ENCODE results near the gene CCND2.

CCND2 gene

DNA sequence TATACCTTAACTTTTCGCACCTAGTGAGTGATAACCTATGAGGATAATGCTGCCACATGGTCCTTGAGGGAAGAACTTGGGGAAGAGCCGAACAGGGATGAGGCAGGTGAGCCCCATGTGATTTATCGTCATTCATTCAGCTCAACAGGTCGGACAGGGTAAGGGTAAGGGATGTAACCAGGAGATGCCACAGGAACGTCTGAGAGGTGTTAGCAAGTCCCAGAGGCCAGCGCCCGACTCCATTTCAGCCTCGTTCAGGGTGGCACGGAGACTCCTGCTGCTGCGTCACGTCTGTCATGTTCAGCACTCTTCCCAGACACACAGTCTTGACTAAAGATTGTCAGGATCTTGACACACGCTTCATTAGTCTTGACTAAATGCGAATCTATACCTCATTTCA is 24.1 kb downstream of the CCND2 start:
- TF ChIP-seq CTCF (IDR thresholded peaks at IDR 0.05; ENCODE audit: control extremely low read depth, extremely low read depth, low read depth, missing control alignments) = no peak
- POLR2A ChIA-PET = interaction anchor here (0.7 kb wide), 1 partner anchor 205 kb away, joined by 4 read pairs; no protein-coding TSS in a partner anchor
- no peak for DNase-seq (ENCODE audit: extremely low spot score)
- CTCF ChIA-PET = no interaction called here

DNA sequence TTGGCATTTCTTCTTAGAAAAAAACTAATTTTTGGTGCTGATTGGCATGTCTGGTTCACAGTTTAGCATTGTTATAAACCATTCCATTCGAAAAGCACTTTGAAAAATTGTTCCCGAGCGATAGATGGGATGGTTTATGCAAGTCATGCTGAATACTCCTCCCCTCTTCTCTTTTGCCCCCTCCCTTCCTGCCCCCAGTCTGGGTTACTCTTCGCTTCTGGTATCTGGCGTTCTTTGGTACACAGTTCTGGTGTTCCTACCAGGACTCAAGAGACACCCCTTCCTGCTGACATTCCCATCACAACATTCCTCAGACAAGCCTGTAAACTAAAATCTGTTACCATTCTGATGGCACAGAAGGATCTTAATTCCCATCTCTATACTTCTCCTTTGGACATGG is 27.3 kb downstream of the CCND2 start:
- no peak for DNase-seq (ENCODE audit: extremely low spot score)
- ChIA-PET POLR2A (no interaction called here), CTCF (interaction anchor here (1.6 kb wide), 1 partner anchor 25 kb away, joined by 4 read pairs; no protein-coding TSS in a partner anchor)
- no peak for TF ChIP-seq CTCF (IDR thresholded peaks at IDR 0.05; ENCODE audit: control extremely low read depth, extremely low read depth, low read depth, missing control alignments)

- ChIA-PET CTCF (interaction anchor here (1.2 kb wide), 1 partner anchor 26 kb away, joined by 4 read pairs; no protein-coding TSS in a partner anchor), POLR2A (no interaction called here)
- DNase-seq (ENCODE audit: extremely low spot score) = no peak
- no peak for TF ChIP-seq CTCF (IDR thresholded peaks at IDR 0.05; ENCODE audit: control extremely low read depth, extremely low read depth, low read depth, missing control alignments)
These were observed 28.5 kb downstream of the CCND2 start for GRCh38 chr12:4301932-4302501.

DNA sequence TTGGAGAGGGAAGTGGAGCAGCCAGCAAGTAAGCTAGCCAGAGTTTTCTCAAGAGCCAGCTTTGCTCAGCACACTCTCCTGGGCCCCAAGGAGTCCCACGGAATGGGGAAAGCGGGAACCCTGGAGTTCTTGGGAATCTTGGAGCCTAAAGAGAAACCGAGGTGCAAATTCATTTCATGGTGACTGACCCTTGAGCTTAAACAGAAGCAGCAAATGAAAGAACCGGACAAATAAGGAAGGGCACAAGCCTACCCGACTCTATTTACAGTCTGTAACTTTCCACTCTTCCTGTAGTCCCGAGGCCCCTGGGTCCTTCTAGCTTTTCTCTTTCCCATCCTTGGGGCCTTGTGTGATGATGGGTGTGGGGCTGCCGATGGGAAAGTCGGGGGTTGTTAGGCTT is 29.3 kb downstream of the CCND2 start:
- DNase-seq (ENCODE audit: extremely low spot score) = no peak
- TF ChIP-seq CTCF (IDR thresholded peaks at IDR 0.05; ENCODE audit: control extremely low read depth, extremely low read depth, low read depth, missing control alignments) = no peak
- CTCF ChIA-PET = interaction anchor here (1.2 to 1.3 kb wide), 3 partner anchors 8 to 175 kb away, joined by 3 to 4 read pairs (median 4); no protein-coding TSS in a partner anchor
- POLR2A ChIA-PET = no interaction called here

GRCh38 chr12:4303750-4304149 is 30.2 kb downstream of the CCND2 start:
- no peak for TF ChIP-seq CTCF (IDR thresholded peaks at IDR 0.05; ENCODE audit: control extremely low read depth, extremely low read depth, low read depth, missing control alignments)
- no peak for DNase-seq (ENCODE audit: extremely low spot score)
- ChIA-PET POLR2A (no interaction called here), CTCF (interaction anchor here (1.2 to 1.3 kb wide), 2 partner anchors 9 to 176 kb away, joined by 3 to 4 read pairs; no protein-coding TSS in a partner anchor)

- peak; percentile 34 for TF ChIP-seq CTCF (IDR thresholded peaks at IDR 0.05; ENCODE audit: control extremely low read depth, extremely low read depth, low read depth, missing control alignments)
- DNase-seq (ENCODE audit: extremely low spot score) = peak; percentile 50
- POLR2A ChIA-PET = no interaction called here
- CTCF ChIA-PET = interaction anchor here (0.6 to 2.0 kb wide), 3 partner anchors 10 to 31 kb away, joined by 3 to 5 read pairs (median 4); no protein-coding TSS in a partner anchor
These were observed 34.2 kb downstream of the CCND2 start for GRCh38 chr12:4307593-4308333.

Data from GM10248 (cell line).